ENCODE measurements around the gene RPS19. TPM values are rescaled to one million over a fixed set of nuclear protein-coding genes. Genes with fewer than 3 reads are reported as not detected.

The RPS19 gene
- total RNA-seq, 1 experiment from 2014 or later, result 3,020 TPM

GRCh38 chr19:41919948-41920712 lies 60.1 kb downstream of the RPS19 start:
- Histone ChIP-seq H3K4me3 (replicated peaks in 1 of 2; ENCODE audit: low read depth in 1 of 2, low read length in 2 of 2) (no peak overlapping the region), H3K36me3 (ENCODE audit: control insufficient read depth in 1 of 2, insufficient read depth in 2 of 2, low read length in 2 of 2) (no peaks in the 10 kb centered on the region), H3K9me2 (ENCODE audit: insufficient read depth) (no peaks in the 10 kb centered on the region), H3K79me2 (ENCODE audit: insufficient read depth, low read length) (no peaks in the 10 kb centered on the region), H3K27ac (ENCODE audit: low read depth, low read length) (0 out of 2 replicates have a peak overlapping the region, but pooled peaks have one; percentile 0), H3K4me1 (ENCODE audit: control insufficient read depth in 1 of 2, insufficient read depth in 2 of 2, low read length in 2 of 2) (no peaks in the 10 kb centered on the region), H3K9me3 (ENCODE audit: control insufficient read depth in 1 of 2, insufficient read depth in 1 of 2, low read depth in 1 of 2, low read length in 2 of 2) (no peaks in the 10 kb centered on the region), H2AFZ (ENCODE audit: low read depth, low read length, poor library complexity, severe bottlenecking) (no peak overlapping the region), H4K20me1 (ENCODE audit: insufficient read depth) (no peaks in the 10 kb centered on the region), H3K27me3 (ENCODE audit: insufficient read depth, low read length) (no peaks in the 10 kb centered on the region), H3K4me2 (ENCODE audit: low read length) (no peak overlapping the region), H3K9ac (ENCODE audit: low read length) (no peak overlapping the region)
- TF ChIP-seq TCF7L2 (IDR thresholded peaks at IDR 0.05; ENCODE audit: borderline replicate concordance, extremely low read depth, insufficient read depth, insufficient read length) (no peak), EZH2phosphoT487 (IDR thresholded peaks at IDR 0.05; ENCODE audit: borderline replicate concordance) (no peak), SRF (IDR thresholded peaks at IDR 0.05; ENCODE audit: low read depth) (no peak), YY1 (IDR thresholded peaks at IDR 0.05; ENCODE audit: extremely low read depth, insufficient replicate concordance, low read depth, low read length) (no peak), SP1 (IDR thresholded peaks at IDR 0.05; ENCODE audit: low read depth) (no peak), ZBTB33 (IDR thresholded peaks at IDR 0.05; ENCODE audit: extremely low read depth, insufficient replicate concordance, low read length) (no peak), ZNF274 (IDR thresholded peaks at IDR 0.05; ENCODE audit: low read depth, low read length) (no peak), ELF1 (IDR thresholded peaks at IDR 0.05; ENCODE audit: borderline replicate concordance, low read depth) (no peak)
- DNase-seq (ENCODE audit: low read depth, low spot score), result no peak
- no peak for ATAC-seq
- POLR2A ChIA-PET, result no interaction called here
- RAD21 ChIA-PET (ENCODE audit: low non-redundant PET in 1 of 2, low total read pairs in 2 of 2, uncharacterized antibody in 2 of 2, unreplicated experiment in 2 of 2), result no interaction called here
- CTCF ChIA-PET, result no interaction called here
- intact Hi-C loops (cut with micrococcal nuclease), result no loop called here
- no TSS peak for BruUV-seq (replicated peaks)

Measured in HCT116 (cell line).